GF-D8 (cell line): Measurements from ENCODE around the gene CHRM2.

Experiments
- DNase-seq: peaks from one replicate; lab custom pipeline; 2025; lab: John Stamatoyannopoulos, UW

The CHRM2 gene

GRCh38 chr7:137026176-137026500, 157.7 kb downstream of the CHRM2 start:
- DNase-seq: no peak

- no peak for DNase-seq
Measured at GRCh38 chr7:137032436-137032835, 164.0 kb downstream of the CHRM2 start.

GRCh38 chr7:137036768-137037167, 168.3 kb downstream of the CHRM2 start:
- no peak for DNase-seq

GRCh38 chr7:137038706-137039105, 170.3 kb downstream of the CHRM2 start:
- no peak for DNase-seq

- DNase-seq: no peak
Measured at GRCh38 chr7:137040745-137041144, 172.3 kb downstream of the CHRM2 start.

GRCh38 chr7:137045573-137045972, 177.1 kb downstream of the CHRM2 start:
- no peak for DNase-seq

- no peak for DNase-seq
Measured at GRCh38 chr7:137069249-137069963, 201.0 kb downstream of the CHRM2 start.
